Panc1 (cell line): ENCODE data around the gene OTX1. TPM values are rescaled to one million over a fixed set of nuclear protein-coding genes. Genes with fewer than 3 reads are reported as not detected.

Experiments used
- ATAC-seq: fragments of 200-7000 bp; cut with Tn5 transposase; 2 replicates; pipeline ENCODE4 v1.9.1; 2020; ENCODE audit warnings: mild to moderate bottlenecking, moderate library complexity
- BruUV-seq: library from RNA; stranded (reverse); fragments of 400-500 nt; replicated peaks from 2 replicates; lab custom pipeline; 2021; lab: Mats Ljungman, UMichigan
- CTCF ChIA-PET: fragments of 300-600 bp; sonication (Branson Sonifier 250); formaldehyde crosslinking; loops from one replicate; lab custom pipeline; 2022; ENCODE audit warnings: antibody characterized with exemption; lab: Charles Lee
- POLR2A ChIA-PET: fragments of 300-600 bp; sonication (Branson Sonifier 250); formaldehyde crosslinking; loops from one replicate; lab custom pipeline; 2022; ENCODE audit warnings: antibody characterized with exemption; lab: Charles Lee
- DNase-seq: peaks from one replicate; pipeline ENCODE4 v3.0.0-alpha.2; 2010; ENCODE audit warnings: low read depth, low spot score
- H3K27ac ChIP-seq: 2 replicates; pipeline ENCODE4 v1.5.1; 2011; ENCODE audit warnings: mild to moderate bottlenecking, low read length, inconsistent platforms
- H3K27me3 ChIP-seq: fragments of 200-500 bp; sonication (Bioruptor generic); 2 replicates; pipeline ENCODE4 v1.6.0; 2014; ENCODE audit warnings: low read length, inconsistent platforms; ENCODE audit not compliant: control insufficient read depth, insufficient read depth
- H3K36me3 ChIP-seq: fragments of 200-500 bp; sonication (Bioruptor generic); 2 replicates; pipeline ENCODE4 v1.5.1; 2014; ENCODE audit warnings: inconsistent platforms, mild to moderate bottlenecking, low read length, moderate library complexity; ENCODE audit not compliant: control insufficient read depth, insufficient read depth
- H3K4me1 ChIP-seq: 2 replicates; pipeline ENCODE4 v1.5.1; 2011; ENCODE audit warnings: inconsistent platforms, mild to moderate bottlenecking, low read length, moderate library complexity; ENCODE audit not compliant: control insufficient read depth, insufficient read depth
- H3K4me3 ChIP-seq, 2 experiments: 2 replicates each; pipeline ENCODE4 v1.5.1; 2011 to 2012; ENCODE audit warnings: low read depth in 2 of 2, low read length in 2 of 2, mild to moderate bottlenecking in 2 of 2, inconsistent platforms in 1 of 2, moderate library complexity in 1 of 2
- H3K9me3 ChIP-seq: fragments of 200-500 bp; sonication (Bioruptor generic); 2 replicates; pipeline ENCODE4 v1.5.1; 2014; ENCODE audit warnings: low read depth, mild to moderate bottlenecking, inconsistent platforms, low read length, moderate library complexity; ENCODE audit not compliant: control insufficient read depth, insufficient read depth
- CTCF ChIP-seq: fragments of 450-650 bp; IDR thresholded peaks from 2 replicates; pipeline ENCODE4 v1.5.1; 2017; ENCODE audit warnings: mild to moderate bottlenecking
- POLR2AphosphoS5 ChIP-seq: IDR thresholded peaks from 2 replicates; pipeline ENCODE4 v1.6.1; 2012; ENCODE audit warnings: mild to moderate bottlenecking, low read depth, low read length, moderate library complexity
- REST ChIP-seq, 2 experiments: IDR thresholded peaks; 2 replicates each; pipeline ENCODE4 v1.6.1; 2011 to 2012; ENCODE audit warnings: low read depth in 2 of 2, control low read depth in 1 of 2, low read length in 1 of 2, mild to moderate bottlenecking in 1 of 2, moderate library complexity in 1 of 2; ENCODE audit not compliant: insufficient read depth in 1 of 2
- SIN3A ChIP-seq: IDR thresholded peaks from 2 replicates; pipeline ENCODE4 v1.6.1; 2012; ENCODE audit warnings: low read depth, mild to moderate bottlenecking, low read length, moderate library complexity, borderline replicate concordance; ENCODE audit not compliant: insufficient read depth
- TCF7L2 ChIP-seq: IDR thresholded peaks from 2 replicates; pipeline ENCODE4 v1.6.1; 2011; ENCODE audit warnings: mild to moderate bottlenecking, low read depth, low read length, inconsistent platforms
- in situ Hi-C: cut with HindIII; loops from 2 replicates; pipeline ENCODE4 v1.10.0; 2016; ENCODE audit warnings: low sequenced_read_pairs, low pct_unique_long_range_greater_than_20kb
- intact Hi-C: fragments of 100-400 bp; cut with micrococcal nuclease; formaldehyde crosslinking; loops from one replicate; pipeline ENCODE4 v1.10.0; 2022; ENCODE audit not compliant: unreplicated experiment
- total RNA-seq: library from RNA; stranded (reverse); gene quantifications from one replicate; pipeline ENCODE4 v1.2.1, GENCODE V29; 2021; ENCODE audit not compliant: unreplicated experiment

Gene OTX1
- total RNA-seq, 1 experiment from 2014 or later = 4.2 TPM

- ChIA-PET CTCF (no interaction called here), POLR2A (no interaction called here)
- DNase-seq (no peak), ATAC-seq (no peak)
- no peaks in the 10 kb centered on the region for H3K4me1 ChIP-seq
- BruUV-seq = no TSS peak
- no peak overlapping the region for H3K27ac ChIP-seq
- intact Hi-C loops (no loop called here), in situ Hi-C loops (no loop called here)
- no peak for TF ChIP-seq SIN3A
- TF ChIP-seq REST (IDR thresholded peaks at IDR 0.05; ENCODE audit: insufficient read depth in 1 of 2, low read depth in 2 of 2, low read length in 1 of 2) = no peak
- TF ChIP-seq POLR2AphosphoS5 = no peak
- TF ChIP-seq TCF7L2 = no peak
- TF ChIP-seq CTCF = no peak
- no peaks in the 10 kb centered on the region for H3K9me3 ChIP-seq
- H3K36me3 ChIP-seq = no peaks in the 10 kb centered on the region
- H3K4me3 ChIP-seq = no peak overlapping the region
- H3K27me3 ChIP-seq = no peaks in the 10 kb centered on the region; the same call in 1 of the 2 replicates
Observed at GRCh38 chr2:63086687-63087086, 36.1 kb downstream of the OTX1 start.

GRCh38 chr2:63092401-63092800 is 41.8 kb downstream of the OTX1 start:
- Histone ChIP-seq H3K27ac (no peak overlapping the region), H3K4me1 (no peaks in the 10 kb centered on the region), H3K27me3 (peaks cover 3% of the 10 kb centered on the region; the same call in 1 of the 2 replicates), H3K4me3 (no peak overlapping the region), H3K9me3 (no peaks in the 10 kb centered on the region), H3K36me3 (no peaks in the 10 kb centered on the region)
- in situ Hi-C loops = no loop called here
- intact Hi-C loops = no loop called here
- TF ChIP-seq POLR2AphosphoS5 (no peak), CTCF (no peak), REST (IDR thresholded peaks at IDR 0.05; ENCODE audit: insufficient read depth in 1 of 2, low read depth in 2 of 2, low read length in 1 of 2) (no peak), TCF7L2 (no peak), SIN3A (no peak)
- ATAC-seq = no peak
- POLR2A ChIA-PET = no interaction called here
- CTCF ChIA-PET = no interaction called here
- no TSS peak for BruUV-seq
- no peak for DNase-seq
